HepG2 (cell line): ENCODE measurements around the gene C2orf42. TPM values are rescaled to one million over a fixed set of nuclear protein-coding genes. Genes with fewer than 3 reads are reported as not detected.

ENCODE experiments used
- ATAD3A ChIP-seq: sonication (generic); formaldehyde crosslinking; IDR thresholded peaks from 2 replicates; pipeline ENCODE4 v1.4.0; 2020; ENCODE audit warnings: missing genetic modification reagents
- ETV6 ChIP-seq: sonication (generic); formaldehyde crosslinking; conservative IDR thresholded peaks from 2 replicates; pipeline ENCODE4 v1.4.0; 2020; ENCODE audit warnings: missing genetic modification reagents
- FOXA3 ChIP-seq: IDR thresholded peaks from 2 replicates; pipeline ENCODE4 v1.6.1; 2016; ENCODE audit warnings: missing genetic modification reagents, missing compliant biosample characterization
- GABPA ChIP-seq, 2 experiments: IDR thresholded peaks; 2 replicates each; pipeline ENCODE4 v1.6.1; 2011 to 2016; ENCODE audit warnings: low read depth in 2 of 2, low read length in 1 of 2, missing biosample characterization in 1 of 2, missing genetic modification characterization in 1 of 2
- PHB2 ChIP-seq: fragments of 450-650 bp; IDR thresholded peaks from 2 replicates; pipeline ENCODE4 v1.6.1; 2018; ENCODE audit not compliant: partially characterized antibody
- POLR2A ChIP-seq, 2 experiments: IDR thresholded peaks; 2 replicates each; pipeline ENCODE4 v1.6.1; 2011; ENCODE audit warnings: low read depth in 2 of 2, low read length in 2 of 2, mild to moderate bottlenecking in 1 of 2, moderate library complexity in 1 of 2; ENCODE audit not compliant: insufficient read depth in 1 of 2
- REPIN1 ChIP-seq: sonication (generic); formaldehyde crosslinking; IDR thresholded peaks from 2 replicates; pipeline ENCODE4 v1.8.0; 2022; ENCODE audit warnings: missing genetic modification reagents, low read depth, mild to moderate bottlenecking, borderline replicate concordance
- SAP130 ChIP-seq: IDR thresholded peaks from 2 replicates; pipeline ENCODE4 v1.6.1; 2016; ENCODE audit warnings: low read depth
- SIN3B ChIP-seq: fragments of 150-350 bp; IDR thresholded peaks from 2 replicates; pipeline ENCODE4 v1.6.1; 2014; ENCODE audit warnings: low read length
- SOX13 ChIP-seq, 3 experiments: fragments of 450-650 bp in 1 of 3; sonication (generic) in 1 of 3; formaldehyde crosslinking in 1 of 3; IDR thresholded peaks in 2 of 3; conservative IDR thresholded peaks in 1 of 3; 2 replicates each; pipeline versions ENCODE4 v1.5.0 to v1.6.1; 2016 to 2020; ENCODE audit warnings: antibody characterized with exemption in 1 of 3, mild to moderate bottlenecking in 1 of 3, missing compliant biosample characterization in 1 of 3, missing genetic modification reagents in 1 of 3, moderate library complexity in 1 of 3
- U2AF2 ChIP-seq: fragments of 200-400 bp; formaldehyde crosslinking; IDR thresholded peaks from 2 replicates; pipeline ENCODE4 v1.6.1; 2017; ENCODE audit warnings: low read depth, mild to moderate bottlenecking, low read length
- ZNF317 ChIP-seq: sonication (generic); formaldehyde crosslinking; IDR thresholded peaks from 2 replicates; pipeline ENCODE4 v1.5.0; 2020; ENCODE audit warnings: mild to moderate bottlenecking, missing genetic modification reagents
- ZNF558 ChIP-seq: sonication (generic); formaldehyde crosslinking; IDR thresholded peaks from 2 replicates; pipeline ENCODE4 v1.9.0; 2022; ENCODE audit warnings: mild to moderate bottlenecking, missing genetic modification reagents, borderline replicate concordance
- polyA plus RNA-seq, 8 experiments: library from polyadenylated mRNA; depleted of rRNA in 3 of 8; stranded (reverse) in 7 of 8; unstranded in 1 of 8; fragments of >200 nt; fragmentation: Illumina TruSeq in 4 of 8; extraction: Trizol in 4 of 8; gene quantifications; 2 replicates each; pipeline versions ENCODE4 v1.2.1 to v1.2.3, GENCODE V29; 2011 to 2016; ENCODE audit warnings: low read depth in 4 of 8, missing spikeins in 1 of 8, mixed read lengths in 1 of 8; ENCODE audit not compliant: insufficient read depth in 1 of 8
- total RNA-seq, 5 experiments: library from RNA; depleted of rRNA; stranded (reverse); fragments of >200 nt; fragmentation: Illumina TruSeq; extraction: Trizol; gene quantifications; 2 replicates each; pipeline ENCODE4 v1.2.3, GENCODE V29; 2016; ENCODE audit warnings: low read depth in 1 of 5
- TF ChIP-seq, protein P1 (sequence below): conservative IDR thresholded peaks from 2 replicates; pipeline ENCODE4 v1.6.1; 2018; ENCODE audit warnings: missing genetic modification reagents
- TF ChIP-seq, protein P2 (sequence below): sonication (generic); formaldehyde crosslinking; IDR thresholded peaks from 2 replicates; pipeline ENCODE4 v1.5.1; 2020; ENCODE audit warnings: mild to moderate bottlenecking, missing genetic modification reagents
- TF ChIP-seq, protein P3 (sequence below): sonication (generic); formaldehyde crosslinking; IDR thresholded peaks from 2 replicates; pipeline ENCODE4 v1.5.0; 2020; ENCODE audit warnings: missing genetic modification reagents
- TF ChIP-seq, protein P4 (sequence below): sonication (generic); formaldehyde crosslinking; IDR thresholded peaks from 2 replicates; pipeline ENCODE4 v1.9.0; 2021; ENCODE audit warnings: missing genetic modification reagents, mild to moderate bottlenecking, borderline replicate concordance
- TF ChIP-seq, protein P5 (sequence below): sonication (generic); formaldehyde crosslinking; IDR thresholded peaks from 2 replicates; pipeline ENCODE4 v1.4.0; 2020; ENCODE audit warnings: mild to moderate bottlenecking, missing genetic modification reagents

Gene C2orf42
- total and polyA plus RNA-seq, 2 of the 13 experiments (the other 11 are each of a cell fraction or from before 2014, with no cell fraction given) = 9.3 to 9.9 TPM

DNA sequence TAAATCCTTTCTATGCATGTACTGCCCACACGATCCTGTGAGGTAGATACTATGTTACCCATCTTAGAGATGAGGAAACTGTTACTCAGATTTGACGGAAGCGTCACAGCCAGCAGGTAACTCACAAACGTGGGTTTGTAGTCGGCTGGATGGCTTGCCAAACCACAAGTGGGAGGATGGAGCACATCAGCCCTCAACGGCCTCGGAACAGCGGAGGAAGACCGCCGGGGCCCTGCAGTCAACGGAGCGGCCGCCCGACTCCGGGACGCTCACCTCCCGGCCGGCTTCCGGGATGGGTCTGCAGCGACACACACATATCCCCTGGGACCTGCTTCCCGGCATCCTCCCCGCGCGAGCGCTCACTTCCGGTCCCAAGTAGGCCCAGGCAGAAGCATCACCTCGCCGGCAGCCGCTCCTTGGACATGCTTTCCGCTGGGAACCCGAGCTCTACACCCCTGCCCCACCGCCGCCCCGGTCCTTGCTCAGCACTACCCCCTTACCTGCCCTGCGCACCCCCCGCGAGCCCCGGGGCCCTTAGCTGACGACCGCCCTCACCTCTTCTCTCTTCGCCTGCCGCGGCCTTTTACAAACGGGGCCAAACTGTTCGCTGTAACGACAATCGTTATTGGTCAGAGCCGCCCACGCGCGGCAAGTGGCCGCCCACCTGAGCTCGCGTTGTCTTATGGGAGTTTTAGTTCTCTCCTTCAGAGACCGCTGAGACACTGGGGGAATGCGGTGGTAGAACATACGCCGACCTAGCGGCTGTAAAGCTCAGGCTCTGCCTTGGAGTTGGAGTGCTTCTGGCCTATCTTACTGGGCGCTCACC, at the start of gene C2orf42 (continued):
- no peak; the same call in 1 of the 2 replicates for TF ChIP-seq SOX13 (IDR thresholded peaks at IDR 0.05)
- peak in 1 of 2 experiments; percentile 52; a peak in 2 of 4 replicates for TF ChIP-seq SOX13 (CRISPR knock-in tag; conservative IDR thresholded peaks at IDR 0.05 in 1 of 2, IDR thresholded peaks at IDR 0.05 in 1 of 2)
- peak; percentile 85; the same call in 1 of the 2 replicates for TF ChIP-seq ETV6 (CRISPR knock-in tag)
- TF ChIP-seq, protein P1, sequence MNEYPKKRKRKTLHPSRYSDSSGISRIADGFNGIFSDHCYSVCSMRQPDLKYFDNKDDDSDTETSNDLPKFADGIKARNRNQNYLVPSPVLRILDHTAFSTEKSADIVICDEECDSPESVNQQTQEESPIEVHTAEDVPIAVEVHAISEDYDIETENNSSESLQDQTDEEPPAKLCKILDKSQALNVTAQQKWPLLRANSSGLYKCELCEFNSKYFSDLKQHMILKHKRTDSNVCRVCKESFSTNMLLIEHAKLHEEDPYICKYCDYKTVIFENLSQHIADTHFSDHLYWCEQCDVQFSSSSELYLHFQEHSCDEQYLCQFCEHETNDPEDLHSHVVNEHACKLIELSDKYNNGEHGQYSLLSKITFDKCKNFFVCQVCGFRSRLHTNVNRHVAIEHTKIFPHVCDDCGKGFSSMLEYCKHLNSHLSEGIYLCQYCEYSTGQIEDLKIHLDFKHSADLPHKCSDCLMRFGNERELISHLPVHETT (CRISPR knock-in tag) = peak; percentile 87
- peak; percentile 10; the same call in 1 of the 2 replicates for TF ChIP-seq REPIN1 (CRISPR knock-in tag)
- peak; percentile 93 for TF ChIP-seq GABPA (IDR thresholded peaks at IDR 0.05; ENCODE audit: low read depth, low read length)
- peak; percentile 96 for TF ChIP-seq GABPA (CRISPR knock-in tag; IDR thresholded peaks at IDR 0.05; ENCODE audit: low read depth)
- TF ChIP-seq ZNF317 (CRISPR knock-in tag) = peak; percentile 80
- TF ChIP-seq PHB2 = no peak
- TF ChIP-seq U2AF2 = no peak
- TF ChIP-seq, protein P2, sequence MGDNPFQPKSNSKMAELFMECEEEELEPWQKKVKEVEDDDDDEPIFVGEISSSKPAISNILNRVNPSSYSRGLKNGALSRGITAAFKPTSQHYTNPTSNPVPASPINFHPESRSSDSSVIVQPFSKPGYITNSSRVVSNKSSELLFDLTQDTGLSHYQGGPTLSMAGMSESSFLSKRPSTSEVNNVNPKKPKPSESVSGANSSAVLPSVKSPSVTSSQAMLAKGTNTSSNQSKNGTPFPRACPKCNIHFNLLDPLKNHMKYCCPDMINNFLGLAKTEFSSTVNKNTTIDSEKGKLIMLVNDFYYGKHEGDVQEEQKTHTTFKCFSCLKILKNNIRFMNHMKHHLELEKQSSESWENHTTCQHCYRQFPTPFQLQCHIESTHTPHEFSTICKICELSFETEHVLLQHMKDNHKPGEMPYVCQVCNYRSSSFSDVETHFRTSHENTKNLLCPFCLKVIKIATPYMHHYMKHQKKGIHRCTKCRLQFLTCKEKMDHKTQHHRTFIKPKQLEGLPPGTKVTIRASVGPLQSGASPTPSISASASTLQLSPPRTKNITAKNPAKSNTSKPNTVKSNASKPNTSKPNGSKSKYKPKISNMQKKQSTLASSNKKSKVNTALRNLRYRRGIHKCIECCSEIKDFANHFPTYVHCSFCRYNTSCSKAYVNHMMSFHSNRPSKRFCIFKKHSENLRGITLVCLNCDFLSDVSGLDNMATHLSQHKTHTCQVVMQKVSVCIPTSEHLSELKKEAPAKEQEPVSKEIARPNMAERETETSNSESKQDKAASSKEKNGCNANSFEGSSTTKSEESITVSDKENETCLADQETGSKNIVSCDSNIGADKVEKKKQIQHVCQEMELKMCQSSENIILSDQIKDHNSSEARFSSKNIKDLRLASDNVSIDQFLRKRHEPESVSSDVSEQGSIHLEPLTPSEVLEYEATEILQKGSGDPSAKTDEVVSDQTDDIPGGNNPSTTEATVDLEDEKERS (CRISPR knock-in tag) = no peak
- peak; percentile 39 for TF ChIP-seq FOXA3 (CRISPR knock-in tag)
- peak; percentile 94 for TF ChIP-seq SAP130
- TF ChIP-seq, protein P3, sequence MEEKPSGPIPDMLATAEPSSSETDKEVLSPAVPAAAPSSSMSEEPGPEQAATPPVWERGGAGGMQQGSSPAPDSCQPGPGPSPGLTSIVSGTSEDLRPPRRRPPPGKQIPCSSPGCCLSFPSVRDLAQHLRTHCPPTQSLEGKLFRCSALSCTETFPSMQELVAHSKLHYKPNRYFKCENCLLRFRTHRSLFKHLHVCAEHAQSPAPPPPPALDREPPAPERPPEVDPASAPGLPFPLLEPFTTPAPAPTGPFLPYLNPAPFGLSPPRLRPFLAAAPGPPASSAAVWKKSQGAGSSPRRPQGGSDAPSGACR = peak; percentile 83
- TF ChIP-seq, protein P4, sequence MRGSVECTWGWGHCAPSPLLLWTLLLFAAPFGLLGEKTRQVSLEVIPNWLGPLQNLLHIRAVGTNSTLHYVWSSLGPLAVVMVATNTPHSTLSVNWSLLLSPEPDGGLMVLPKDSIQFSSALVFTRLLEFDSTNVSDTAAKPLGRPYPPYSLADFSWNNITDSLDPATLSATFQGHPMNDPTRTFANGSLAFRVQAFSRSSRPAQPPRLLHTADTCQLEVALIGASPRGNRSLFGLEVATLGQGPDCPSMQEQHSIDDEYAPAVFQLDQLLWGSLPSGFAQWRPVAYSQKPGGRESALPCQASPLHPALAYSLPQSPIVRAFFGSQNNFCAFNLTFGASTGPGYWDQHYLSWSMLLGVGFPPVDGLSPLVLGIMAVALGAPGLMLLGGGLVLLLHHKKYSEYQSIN (CRISPR knock-in tag) = no peak
- peak; percentile 96 to 99 for TF ChIP-seq POLR2A (IDR thresholded peaks at IDR 0.05; ENCODE audit: insufficient read depth in 1 of 2, low read depth in 2 of 2, low read length in 2 of 2)
- TF ChIP-seq SIN3B = no peak
- peak; percentile 82; the same call in 1 of the 2 replicates for TF ChIP-seq ATAD3A (CRISPR knock-in tag)
- TF ChIP-seq, protein P5, sequence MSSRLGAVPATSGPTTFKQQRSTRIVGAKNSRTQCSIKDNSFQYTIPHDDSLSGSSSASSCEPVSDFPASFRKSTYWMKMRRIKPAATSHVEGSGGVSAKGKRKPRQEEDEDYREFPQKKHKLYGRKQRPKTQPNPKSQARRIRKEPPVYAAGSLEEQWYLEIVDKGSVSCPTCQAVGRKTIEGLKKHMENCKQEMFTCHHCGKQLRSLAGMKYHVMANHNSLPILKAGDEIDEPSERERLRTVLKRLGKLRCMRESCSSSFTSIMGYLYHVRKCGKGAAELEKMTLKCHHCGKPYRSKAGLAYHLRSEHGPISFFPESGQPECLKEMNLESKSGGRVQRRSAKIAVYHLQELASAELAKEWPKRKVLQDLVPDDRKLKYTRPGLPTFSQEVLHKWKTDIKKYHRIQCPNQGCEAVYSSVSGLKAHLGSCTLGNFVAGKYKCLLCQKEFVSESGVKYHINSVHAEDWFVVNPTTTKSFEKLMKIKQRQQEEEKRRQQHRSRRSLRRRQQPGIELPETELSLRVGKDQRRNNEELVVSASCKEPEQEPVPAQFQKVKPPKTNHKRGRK (CRISPR knock-in tag) = 0 out of 2 replicates have a peak, but pooled peaks have one; percentile 64
- peak; percentile 22; the same call in 1 of the 2 replicates for TF ChIP-seq ZNF558 (CRISPR knock-in tag)
